GM18867 (cell line): Measurements from ENCODE around the gene IFIT5.
"Not testable (repeated sequence)": the region's sequence is repeated elsewhere in the genome, so short reads cannot be mapped to it uniquely, and the experiment has no call there.

Experiments used
- ATAC-seq: cut with Tn5 transposase; IDR thresholded peaks from one replicate; pipeline ENCODE4 v1.9.1; 2021; ENCODE audit warnings: mild to moderate bottlenecking, moderate library complexity; ENCODE audit not compliant: unreplicated experiment

Gene IFIT5, protein sequence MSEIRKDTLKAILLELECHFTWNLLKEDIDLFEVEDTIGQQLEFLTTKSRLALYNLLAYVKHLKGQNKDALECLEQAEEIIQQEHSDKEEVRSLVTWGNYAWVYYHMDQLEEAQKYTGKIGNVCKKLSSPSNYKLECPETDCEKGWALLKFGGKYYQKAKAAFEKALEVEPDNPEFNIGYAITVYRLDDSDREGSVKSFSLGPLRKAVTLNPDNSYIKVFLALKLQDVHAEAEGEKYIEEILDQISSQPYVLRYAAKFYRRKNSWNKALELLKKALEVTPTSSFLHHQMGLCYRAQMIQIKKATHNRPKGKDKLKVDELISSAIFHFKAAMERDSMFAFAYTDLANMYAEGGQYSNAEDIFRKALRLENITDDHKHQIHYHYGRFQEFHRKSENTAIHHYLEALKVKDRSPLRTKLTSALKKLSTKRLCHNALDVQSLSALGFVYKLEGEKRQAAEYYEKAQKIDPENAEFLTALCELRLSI

GRCh38 chr10:89414146-89414878 is at the start of gene IFIT5:
IFIT5 (plus strand) TSS chr10:89414568; CDS start chr10:89414799, 231 bp downstream.
- peak; percentile 83 for ATAC-seq

GRCh38 chr10:89367529-89367928 is 46.8 kb upstream of the IFIT5 start:
- ATAC-seq: peak; percentile 92

DNA sequence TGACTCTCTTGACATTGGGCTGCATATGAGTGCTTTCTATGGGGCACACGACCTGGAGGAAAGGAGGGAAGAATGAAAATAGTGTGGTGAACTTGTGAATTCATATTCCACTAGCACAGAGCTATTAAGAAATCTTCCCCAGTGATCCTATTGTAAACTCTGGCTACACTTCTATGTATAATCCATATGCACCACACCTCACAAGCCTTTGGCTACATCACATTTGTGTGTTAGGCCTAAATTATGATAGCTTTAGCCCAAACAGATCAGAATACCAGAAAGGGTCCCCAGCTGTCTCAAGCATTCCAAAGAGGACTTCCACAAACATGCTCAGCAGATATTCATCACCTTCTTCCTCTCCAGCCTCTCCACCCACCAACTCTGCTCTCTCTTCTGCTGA is 46.2 kb upstream of the IFIT5 start:
- ATAC-seq: no peak

- no peak for ATAC-seq
These were observed 44.9 kb upstream of the IFIT5 start for GRCh38 chr10:89369156-89370105.

DNA sequence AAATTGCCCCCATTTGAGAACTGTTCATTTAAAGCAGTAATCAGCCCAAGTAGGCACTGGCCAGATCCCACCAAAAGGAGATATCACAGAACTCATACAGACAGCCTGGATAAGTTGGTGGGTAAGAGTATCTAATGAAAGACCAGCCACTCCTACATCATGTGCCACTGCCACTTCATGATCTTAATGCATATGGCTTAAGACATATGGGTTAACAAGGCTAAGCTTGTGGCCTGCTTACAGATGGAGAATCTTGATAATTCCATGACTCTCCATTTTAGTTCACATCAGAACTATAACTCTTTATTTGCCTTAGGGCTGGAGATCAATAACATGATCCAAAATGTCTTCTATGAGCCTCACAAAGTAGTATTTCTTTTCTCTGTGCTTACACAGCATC is 43.3 kb upstream of the IFIT5 start:
- no peak for ATAC-seq

- ATAC-seq: no peak
These were observed 42.4 kb upstream of the IFIT5 start for GRCh38 chr10:89371987-89372386.

DNA sequence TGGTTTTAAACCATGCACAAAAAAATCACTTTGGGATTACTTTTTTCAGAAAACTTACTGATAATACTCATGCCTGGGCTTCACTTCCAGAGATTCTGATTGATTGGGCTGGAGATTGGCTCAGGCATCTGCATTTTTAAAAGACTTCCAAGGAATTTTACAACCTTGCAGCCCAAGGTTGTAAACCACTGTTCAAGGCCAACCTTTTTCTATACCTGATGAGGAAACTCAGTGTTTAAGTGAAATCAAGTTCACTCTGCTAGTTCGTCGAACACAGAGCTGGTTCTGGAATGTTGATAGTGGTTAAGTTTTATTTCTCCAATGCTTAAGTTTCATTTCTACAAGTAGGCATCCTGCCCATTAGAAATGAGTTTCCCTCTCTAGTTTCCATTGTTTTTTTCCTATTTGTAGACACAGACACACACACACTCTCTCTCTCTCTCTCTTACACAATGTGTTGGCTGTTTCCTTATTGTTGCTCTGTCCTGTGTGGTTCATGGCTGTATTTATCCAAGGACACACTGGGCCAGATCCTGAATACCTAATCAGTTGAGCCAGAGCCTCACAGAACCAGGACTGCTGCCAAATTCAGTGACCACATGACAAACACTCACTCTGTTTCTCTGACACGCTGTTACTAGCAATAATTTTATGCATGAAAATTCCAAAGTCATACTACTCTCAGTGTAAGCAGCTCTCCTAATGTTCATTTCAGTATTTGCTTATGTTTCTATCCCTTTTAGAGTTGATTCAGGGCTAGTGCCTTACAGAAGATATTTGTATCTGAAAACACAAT is 40.3 kb upstream of the IFIT5 start:
- no peak for ATAC-seq

DNA sequence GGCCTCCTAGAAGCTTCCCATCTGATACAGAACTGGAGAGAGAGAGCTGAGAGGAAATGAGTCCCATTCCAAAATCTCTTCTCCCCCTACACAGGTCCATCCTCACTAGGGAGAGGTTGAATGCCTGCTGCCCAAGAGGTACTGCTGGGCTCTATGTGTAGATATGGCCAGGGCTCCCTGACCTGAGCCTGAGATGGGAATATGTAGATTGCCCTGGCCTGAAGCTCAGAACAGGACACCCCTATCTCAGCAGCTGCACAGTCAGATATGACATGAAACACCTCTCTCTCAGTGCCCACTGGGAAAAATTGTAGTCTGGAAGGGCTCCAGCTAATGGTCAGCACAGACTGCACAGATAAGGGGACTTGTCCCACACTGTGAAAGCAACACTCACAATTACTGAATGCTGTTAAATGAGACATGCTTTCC is 39.6 kb upstream of the IFIT5 start:
- ATAC-seq: no peak

DNA sequence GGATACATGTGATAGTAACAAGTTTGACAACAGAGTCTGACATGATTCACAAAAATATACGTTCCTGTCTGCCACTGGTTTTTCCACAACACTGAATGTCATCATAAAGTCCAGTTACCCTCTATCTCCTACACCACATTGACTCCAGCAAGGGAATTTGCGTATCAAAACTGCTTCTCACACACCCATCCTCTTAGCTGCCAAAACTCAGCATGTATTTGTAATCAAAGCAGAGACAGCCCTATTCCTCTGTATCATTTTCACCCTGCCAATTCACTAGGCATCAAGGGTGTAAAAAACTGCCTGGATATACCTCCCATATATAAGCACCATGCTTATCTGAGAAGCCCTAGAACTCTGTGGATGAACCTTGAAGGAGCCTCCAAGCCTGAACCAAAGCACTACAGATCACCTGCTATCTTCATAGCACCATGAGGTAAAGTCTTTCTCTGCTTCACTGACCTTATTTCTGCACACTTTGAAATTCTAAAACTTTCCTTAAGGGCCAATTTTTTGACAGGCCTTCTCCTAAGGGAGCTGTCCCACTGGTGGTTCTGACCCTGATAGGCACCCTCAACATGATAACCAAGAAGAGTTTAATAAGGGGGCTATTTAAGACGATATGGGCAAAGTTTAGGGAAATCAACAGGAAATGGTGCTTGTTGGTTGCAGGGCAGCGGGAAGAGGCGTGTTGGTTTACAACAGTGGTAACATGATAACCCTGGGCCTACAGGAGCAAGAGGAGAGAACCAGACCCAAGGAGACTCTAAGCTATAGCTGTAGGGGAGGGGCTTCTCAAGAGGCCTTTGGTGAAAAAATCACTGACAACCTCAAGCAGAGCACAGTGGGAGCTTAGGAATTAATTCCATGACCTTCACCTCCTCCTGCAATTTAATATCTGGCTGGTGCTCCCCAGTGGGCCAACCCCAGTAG is 36.4 kb upstream of the IFIT5 start, which contains the start of gene IFIT1B:
TSS of gene IFIT1B (plus strand) at position 352 of the 933 bp plus-strand sequence. CDS start at position 432, 80 bp downstream.
- ATAC-seq: no peak

DNA sequence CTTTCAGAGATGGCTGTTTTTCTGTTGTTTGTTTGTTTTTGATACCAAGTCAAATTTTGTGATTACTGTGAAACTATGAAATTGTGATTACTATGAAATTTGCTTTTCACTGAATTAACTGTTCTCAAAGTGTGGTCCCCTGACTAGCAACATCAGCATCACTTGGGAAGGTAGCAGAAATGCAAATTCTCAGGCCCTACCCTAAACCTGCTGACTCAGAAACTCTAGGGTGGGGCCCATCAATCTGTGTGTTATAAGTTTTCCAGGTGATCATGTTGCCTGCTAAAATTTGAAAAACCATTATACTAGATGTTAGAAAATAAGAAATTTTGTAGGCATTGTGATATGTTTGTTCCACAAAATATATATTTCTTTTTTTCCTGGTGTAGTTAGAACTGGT is 35.3 kb upstream of the IFIT5 start:
- no peak for ATAC-seq

DNA sequence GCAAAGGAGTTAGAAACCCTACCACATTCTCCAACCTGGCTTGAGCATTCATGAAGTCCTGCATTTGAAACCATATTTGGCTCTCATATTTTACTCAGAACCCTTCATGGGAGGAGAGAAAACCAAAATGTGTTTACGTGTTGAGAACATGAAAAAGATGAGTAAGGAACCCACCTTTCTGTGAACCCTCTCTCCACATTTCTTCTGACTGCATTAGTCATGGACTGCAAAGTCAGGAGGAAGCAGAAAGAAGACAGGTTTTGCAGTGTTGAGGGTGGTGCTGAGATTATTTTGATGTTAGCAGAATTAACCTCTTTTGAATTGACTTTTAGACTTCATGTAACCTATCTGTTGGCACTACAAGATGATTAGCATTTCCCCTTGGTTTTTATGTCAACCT is 31.6 kb upstream of the IFIT5 start:
- no peak for ATAC-seq

DNA sequence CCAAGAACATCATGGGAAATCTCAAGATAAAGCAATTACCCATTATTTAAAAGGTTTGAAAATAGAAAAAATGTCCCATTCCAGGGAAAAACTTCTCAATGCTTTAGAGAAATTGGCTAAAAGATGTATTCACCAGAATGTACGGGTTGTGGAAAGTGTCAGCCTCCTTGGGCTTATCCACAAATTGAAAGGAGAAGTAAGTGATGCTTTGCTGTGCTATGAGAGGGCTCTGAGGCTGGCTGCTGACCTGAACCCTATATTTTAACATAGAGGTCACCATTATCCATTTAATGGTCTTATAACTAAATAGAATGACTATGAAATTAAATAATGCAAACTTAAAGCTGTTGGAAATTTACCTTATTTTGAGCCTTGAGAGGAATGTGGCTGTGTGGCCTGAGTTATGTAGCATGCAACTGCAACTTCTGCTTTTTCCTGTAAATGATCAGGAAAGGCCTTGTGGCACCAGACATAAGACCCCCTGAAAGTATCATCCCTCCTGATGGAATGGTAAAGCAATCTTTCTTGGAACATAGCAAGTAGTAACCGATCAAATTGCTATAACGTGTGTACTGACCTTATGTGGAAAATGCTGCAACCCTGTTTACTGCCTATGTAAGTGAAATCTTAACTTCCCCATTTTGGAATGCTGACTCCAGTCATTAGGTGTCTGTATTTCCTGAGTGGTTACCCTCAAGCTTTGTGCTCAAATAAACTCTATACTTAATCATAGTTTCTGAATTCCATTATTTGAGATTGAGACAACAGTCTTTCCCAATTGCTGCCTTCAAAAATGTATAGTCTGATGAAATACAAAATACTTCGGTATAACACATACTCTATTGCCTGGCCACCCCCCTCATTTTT is 29.7 kb upstream of the IFIT5 start:
- no peak for ATAC-seq

DNA sequence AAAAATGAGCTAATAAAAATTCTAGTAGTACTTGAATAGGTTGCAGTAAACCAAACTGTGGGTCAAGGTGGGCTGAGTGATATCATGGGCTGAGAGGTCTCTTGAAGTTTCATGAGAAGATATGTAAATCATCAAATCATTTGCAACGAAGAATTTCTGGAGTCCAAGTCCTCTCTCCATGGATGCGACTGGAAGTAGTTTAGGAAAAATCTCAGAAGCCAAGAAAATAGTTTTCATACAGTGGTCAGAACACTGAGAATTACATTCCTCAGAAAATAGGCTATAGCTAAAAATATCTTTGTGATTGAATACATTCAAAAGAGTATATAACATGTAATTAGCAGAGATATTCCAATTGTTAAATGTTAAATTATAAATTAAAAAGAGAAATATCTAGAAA is 25.6 kb upstream of the IFIT5 start:
- ATAC-seq: no peak

GRCh38 chr10:89389254-89389653 is 25.1 kb upstream of the IFIT5 start:
- no peak for ATAC-seq

GRCh38 chr10:89390476-89391225 is 23.7 kb upstream of the IFIT5 start:
- ATAC-seq: no peak

DNA sequence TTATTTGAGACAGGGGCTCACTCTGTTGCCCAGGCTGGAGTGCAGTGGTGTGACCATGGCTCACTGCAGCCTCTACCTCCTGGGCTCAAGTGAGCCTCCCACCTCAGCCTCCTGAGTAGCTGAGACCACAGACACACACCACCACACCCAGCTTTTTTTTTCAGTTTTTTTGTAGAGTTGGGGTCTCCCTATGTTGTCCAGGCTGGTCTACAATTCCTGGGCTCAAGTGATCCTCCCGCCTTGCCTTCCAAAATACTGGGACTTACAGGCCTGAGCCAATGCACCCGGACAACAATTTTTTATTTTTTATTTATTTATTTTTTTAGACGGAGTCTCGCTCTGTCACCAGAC is 23.2 kb upstream of the IFIT5 start:
- ATAC-seq: not testable (repeated sequence)
